ENCODE results near the gene PEX26.
"Not testable (repeated sequence)": the region's sequence is repeated elsewhere in the genome, so short reads cannot be mapped to it uniquely, and the experiment has no call there.

Gene PEX26

DNA sequence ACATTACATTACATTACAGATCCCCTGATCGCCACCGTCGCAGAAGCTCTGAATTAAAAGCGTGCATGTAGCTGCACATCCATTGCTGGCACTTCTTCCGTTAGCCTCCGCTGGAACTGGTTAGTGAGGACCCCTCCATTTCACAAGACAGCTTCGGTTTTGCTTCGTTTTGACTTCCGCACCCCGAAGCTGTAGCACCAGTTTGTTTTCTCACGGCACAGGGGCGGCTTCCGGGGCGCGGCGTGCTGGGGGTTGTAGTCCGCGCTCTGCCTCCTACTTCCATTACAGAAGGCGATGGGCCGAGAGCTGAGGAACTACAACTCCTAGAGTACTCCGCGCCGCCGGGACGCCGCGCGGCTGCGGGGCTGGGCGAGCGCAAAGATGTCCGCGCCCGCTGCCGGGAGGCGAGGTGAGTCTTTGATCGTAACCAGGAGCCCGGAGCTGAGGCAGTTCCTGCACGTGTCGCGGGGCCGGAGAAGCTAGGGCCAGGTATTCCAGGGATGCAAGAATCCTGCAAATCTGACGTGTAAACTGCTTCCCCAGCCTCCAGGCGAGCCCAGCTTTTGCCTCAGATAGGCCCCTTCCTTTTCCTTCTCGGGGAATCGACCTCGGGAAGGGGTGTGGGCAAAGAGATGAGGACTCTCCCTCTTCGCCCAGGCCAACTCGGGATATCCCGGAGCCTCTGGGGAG is at the start of gene PEX26:
TSS of gene PEX26 (plus strand) at position 352 of the 690 bp plus-strand sequence. CDS start 387 bp downstream, outside the sequence.
- peak; percentile 85 to 92 (median 87) for DNase-seq

DNA sequence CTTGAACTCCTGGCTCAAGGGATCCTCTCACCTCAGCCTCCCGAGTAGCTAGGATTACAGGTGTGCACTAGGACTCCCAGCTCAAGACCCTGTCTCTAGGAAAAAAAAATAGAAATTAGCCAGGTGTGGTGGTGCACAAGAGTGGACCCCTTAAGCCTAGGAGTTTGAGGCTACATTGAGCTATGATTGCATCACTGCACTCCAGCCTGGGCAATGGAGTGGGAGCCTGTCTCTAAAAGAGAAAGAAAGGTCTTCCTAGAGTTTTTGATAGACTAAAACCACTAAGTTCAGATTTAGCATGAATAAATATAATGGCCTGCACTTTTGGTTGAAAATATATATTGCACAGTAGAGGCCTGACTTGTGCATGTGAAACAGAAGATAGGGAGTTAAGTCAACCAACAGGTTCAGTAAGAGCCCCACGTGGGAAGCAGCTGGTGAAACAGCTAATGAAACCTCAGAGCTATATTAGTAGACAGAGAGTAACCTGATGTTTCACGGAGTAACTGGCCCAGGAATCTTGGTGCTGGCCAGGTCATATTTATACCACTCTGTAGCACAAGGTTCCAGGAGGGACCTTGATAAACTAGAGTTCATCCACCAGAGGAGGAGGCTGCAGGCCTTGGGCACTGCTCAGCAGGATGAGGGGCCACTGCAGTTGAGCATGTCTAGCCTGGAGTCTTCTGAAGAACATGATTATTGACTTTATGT is 48.8 kb upstream of the PEX26 start:
- no peak for DNase-seq

DNA sequence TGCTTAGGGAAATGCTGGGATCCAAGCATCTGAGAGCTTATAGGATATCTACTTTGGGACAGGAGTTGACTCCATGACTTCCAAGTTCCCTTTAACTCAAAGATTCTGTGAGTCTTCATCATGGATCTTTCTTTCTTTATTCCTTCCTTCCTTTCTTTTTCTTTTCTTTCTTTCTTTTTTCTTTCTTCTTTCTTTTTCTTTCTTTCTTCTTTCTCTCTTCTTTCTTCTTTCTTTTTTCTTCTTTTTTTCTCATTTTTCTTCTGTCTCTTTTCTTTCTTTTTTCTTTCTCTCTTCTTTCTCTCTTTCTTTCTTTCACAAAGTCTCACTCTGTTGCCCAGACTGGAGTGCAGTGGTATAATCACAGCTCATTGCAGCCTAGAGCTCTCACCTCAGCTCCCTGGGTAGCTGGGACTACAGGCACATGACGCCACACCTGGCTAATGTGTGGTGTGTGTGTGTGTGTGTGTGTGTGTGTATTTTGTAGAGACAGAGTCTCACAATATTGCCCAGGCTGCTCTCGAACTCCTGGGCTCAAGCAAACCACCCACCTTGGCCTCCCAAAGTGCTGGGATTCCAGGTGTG is 48.0 kb upstream of the PEX26 start:
- no peak for DNase-seq

DNA sequence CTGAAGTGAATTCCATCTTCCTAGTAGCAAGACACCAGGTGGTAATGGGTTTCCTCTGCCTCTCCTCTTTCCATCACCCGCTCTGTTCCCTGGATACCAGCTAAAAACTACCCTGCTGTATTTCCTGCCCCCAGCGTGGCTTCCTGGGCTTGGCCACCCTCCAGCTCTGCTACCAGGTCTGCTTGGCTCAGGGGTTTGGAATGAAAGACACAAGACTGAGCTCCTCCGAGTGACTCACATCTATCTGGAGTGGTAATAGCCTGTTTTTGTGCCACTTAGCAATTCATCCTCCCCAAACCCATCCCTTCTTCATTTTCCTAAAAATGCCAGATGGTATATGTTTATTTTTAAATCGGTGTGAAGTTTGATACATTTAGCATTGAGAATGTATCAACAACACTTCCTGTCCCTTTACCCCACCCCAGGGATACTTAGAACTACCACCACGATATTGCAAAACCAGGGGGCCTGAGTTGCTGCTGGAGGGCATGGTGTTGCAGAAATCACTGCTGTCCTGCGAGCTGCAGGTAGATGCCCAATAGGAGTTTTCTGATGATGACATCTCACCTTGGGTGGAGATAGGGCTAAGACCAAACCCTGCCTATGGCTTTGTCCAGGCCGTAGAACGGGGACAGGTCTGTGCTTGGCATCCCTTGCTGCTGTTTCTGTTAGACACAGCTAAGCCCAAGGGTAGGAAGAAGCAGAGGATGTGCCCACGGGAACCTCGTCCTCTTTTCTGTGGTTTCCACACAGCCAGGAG is 45.9 kb upstream of the PEX26 start:
- no peak for DNase-seq

DNA sequence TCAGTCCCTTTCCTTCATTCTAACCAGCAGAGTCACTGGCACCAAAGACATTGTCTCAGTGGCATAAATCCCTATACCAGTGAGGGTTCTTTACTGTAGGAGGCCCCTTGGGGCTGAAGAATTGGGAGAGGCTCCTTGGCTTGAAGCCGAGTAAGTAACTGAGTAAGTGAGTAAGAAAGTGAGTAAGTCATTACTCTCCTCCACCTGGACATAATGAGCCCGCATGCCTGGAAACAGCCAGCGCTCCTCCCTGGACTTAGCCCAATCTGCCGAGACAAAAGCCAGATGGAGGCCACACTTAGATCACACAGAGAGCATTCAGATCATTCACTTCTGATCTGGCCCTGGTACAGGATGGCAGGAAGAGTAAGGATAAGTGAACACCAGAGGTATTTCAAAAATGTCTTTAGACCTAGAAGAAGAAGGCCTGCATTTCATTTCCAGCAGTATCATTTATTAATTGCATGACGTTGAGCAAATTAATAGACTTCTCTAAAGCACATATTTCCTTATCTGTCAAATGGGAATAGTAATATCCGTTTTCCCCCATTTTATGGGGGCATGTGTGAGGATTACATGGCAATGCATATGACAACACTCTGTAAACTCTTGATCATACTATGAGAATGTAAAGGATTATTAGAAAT is 45.2 kb upstream of the PEX26 start:
- DNase-seq: no peak

DNA sequence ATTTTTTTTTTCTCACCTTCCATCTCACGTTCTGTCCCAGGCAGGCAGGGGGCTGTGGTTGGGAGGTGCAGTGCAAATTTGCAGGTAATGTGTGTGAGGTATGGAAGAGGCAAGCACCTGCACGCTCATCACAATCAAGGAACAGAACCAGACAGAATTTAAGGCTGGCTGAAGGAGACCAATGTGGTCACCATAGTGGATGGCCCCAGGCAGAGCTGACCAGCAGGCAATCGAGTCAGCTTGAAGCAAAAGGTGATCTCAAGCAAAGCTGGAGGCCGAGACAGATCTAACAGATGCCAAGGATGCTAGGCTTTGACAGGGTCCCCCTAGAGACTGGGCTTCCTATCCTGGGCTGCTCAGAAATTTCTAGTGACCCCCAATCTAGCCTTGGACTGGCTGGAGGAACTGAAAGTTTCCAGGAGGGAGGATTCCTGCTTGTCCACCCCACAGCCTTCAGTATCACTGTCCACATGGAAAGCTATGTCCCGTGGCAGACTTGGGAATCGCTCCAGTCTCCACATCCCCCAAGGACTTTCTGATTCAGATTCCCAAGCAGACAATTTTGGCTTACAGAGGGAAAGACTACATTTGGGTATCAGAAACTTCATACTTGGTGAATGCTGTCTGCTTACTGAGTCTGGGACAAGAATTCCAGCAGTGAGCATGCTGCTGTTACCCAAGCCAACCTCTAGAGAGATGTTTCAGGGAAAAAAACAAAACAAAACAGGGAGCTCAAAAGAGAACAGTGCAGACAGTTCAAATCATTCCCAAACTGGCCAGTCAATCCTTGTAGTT is 44.4 kb upstream of the PEX26 start:
- no peak for DNase-seq

DNA sequence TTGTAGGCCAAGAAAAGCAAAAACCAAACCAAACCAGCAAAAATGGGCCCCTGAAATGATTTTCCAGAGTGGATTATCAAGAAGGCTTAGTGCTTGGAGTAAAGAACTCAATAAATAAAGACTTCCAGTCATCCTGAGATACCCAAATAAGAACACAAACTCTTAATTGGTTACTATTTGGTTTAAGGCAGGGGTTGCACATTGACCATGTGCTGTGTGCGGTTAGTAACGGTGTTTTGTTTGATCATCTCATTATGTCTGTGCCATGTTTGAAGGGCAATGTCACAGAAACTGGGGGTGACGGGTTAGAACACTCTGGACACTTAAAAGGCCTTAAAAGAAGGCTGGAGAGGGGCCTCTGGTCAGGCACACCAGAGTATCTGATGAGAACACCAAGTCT is 43.7 kb upstream of the PEX26 start:
- no peak for DNase-seq

DNA sequence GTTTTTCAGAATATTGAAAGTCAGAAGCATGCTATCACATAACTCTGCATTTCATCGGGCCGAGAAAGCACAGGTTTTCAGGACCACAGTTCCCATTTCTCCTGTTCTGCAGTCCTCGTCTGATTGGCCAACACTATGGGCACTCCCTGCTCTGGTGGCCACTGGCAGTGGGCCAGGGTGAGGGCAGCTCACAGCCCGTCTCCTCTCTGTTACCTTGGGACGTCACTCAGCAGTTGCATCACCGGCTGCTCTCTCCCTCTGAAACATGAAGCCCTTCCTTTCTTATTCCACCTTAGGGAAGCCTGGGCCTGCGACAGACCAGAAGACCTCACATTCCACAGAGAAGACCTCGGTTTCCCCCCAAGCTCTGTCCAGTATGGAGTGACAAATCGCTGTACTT is 42.0 kb upstream of the PEX26 start:
- no peak for DNase-seq

DNA sequence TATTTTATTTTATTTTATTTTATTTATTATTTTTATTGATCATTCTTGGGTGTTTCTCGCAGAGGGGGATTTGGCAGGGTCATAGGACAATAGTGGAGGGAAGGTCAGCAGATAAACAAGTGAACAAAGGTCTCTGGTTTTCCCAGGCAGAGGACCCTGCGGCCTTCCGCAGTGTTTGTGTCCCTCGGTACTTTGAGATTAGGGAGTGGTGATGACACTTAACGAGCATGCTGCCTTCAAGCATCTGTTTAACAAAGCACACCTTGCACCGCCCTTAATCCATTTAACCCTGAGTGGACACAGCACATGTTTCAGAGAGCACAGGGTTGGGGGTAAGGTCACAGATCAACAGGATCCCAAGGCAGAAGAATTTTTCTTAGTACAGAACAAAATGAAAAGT is 36.9 kb upstream of the PEX26 start:
- DNase-seq: not testable (repeated sequence)

DNA sequence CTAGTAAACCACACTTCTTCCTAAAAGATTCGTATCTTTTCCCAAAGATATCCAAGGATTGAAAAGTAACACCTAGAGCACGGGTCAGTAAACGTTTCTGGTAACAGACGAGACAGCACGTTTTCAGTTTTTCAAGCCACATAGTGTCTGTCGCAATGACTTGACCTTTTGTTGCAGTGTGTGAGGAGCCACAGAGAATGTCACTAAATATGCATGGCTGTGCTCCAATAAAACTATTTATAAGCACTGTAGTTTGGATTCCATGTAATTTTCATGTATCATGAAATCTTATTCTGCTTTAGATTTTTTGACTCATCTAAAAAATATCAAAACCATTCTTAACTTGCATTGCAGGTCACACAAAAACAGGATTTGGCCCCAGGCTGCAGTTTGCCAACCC is 35.1 kb upstream of the PEX26 start:
- DNase-seq: no peak

DNA sequence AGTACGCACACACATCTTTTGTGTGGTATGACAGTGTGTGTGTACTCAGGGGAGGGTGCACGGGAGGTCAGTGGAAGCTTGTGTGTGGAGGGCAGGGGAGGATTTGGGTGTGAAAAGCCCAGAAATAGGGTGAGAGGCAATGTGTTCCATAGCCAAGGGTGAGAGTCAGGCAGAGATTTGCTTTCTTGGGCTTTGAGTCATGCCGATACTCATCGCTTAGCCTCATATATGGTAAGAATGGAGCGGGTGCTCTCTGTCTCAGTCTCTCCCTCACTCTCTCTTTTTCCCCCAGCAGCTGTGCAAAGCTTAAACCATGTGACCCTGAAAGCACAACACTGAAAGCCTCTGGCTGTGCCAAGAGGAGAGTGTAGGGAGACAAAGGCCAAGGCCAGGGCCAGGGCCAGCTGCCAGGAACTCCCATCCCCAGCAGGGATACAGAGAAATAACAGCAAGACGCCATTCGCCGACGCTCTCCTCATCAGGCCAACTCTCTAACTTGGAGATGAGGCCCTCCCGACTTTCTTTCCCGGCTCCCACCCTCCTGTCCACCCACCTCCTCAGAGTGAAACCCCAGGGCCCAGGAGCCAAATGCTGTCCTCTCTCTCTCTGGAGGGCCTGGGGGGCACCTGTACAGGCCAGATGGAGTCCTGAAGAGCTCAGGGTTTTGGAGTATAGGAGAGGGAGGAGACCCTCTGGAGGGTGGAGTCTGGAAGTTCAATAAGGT is 33.1 kb upstream of the PEX26 start:
- no peak for DNase-seq

DNA sequence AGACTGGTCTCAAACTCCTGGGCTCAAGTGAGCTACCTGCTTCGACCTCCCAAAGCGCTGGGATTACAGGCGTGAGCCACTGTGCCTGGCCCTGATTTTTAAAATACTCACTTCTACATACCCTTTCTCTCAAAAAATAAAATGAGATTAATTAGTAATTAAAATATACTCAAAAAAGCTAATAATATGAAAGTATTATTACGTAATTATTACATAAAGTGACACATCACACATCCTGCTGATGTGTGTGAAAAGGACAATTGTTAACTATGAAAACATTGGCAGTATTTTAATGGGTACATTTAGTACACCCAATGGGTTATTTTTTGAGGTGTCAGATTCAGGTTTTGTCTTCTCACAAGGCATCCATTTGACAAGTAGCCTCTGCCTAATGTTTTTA is 32.0 kb upstream of the PEX26 start:
- DNase-seq: no peak

DNA sequence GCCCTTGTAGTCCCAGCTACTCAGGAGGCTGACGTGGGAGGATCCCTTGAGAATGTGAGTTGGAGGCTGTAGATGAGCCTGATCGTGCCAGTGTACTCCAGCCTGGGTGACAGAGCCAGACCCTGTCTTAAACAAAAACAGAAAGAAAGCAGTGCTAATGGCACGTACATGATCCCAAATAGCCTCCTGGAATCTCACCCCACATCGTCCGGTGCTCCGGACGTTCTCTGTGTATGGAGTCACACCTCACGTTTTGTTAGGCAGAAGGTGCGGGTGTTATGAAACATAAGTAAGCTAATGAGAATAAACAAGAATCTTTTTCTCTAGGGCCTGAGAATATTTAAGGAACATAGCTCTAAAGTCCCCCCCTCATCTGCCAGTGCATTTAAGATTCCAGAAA is 29.7 kb upstream of the PEX26 start:
- DNase-seq: no peak

DNA sequence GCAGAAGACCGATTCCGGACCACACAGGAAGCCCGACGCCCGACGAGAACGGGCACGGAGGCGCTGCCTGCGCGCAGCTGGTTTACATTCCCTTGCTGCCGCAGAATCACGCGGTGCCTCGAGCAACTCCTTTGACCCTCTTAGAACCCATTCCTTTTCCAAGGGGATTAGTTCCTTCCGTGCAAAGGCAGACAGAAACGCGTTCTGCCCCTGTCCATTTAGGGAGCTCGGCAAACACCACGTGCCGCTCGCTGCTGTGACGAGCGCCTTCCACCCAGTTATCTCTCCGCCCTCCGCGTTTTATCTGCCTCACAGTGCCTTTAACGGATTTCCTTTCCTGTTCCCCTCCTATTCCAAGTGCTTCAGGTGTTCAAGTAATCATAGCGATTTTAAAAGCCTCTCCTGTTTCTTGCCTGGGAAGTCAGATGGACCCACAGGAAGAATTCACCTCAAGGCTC is 29.3 kb upstream of the PEX26 start:
- no peak for DNase-seq

DNA sequence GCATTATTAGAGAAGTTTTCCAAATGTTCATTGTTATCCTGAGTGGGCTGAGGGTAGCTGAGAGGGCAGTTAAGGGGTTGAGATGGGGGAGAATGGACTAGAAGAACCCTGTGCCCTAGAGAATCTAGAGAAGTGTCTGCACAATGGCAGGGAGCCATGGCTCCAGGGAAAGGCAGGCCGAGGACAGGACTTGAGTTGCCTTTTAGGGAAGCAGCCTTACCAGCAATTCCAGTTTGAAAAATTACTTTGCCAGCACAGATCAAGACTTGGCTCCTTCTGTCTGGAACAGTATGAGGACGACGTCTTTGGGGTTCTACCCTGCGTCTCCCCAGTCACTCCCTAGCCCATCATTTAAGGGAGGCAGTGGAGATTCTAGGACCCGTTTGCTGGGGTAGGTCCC is 27.7 kb upstream of the PEX26 start:
- no peak for DNase-seq

DNA sequence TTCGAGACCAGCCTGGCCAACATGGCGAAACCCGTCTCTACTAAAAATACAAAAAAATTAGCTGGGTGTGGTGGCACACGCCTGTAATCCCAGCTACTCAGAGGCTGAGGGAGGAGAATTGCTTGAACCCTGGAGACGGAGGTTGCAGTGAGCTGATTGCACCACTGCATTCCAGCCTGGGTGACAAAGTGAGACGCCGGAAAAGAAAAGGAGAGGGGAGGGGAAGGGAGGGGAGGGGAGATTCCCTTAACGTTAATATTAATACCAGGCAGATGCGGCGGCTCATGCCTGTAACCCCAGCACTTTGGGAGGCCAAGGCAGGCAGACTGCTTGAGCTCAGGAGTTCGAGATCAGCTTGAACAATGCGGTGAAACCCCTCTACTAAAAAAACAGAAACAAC is 26.7 kb upstream of the PEX26 start:
- DNase-seq: not testable (repeated sequence)

DNA sequence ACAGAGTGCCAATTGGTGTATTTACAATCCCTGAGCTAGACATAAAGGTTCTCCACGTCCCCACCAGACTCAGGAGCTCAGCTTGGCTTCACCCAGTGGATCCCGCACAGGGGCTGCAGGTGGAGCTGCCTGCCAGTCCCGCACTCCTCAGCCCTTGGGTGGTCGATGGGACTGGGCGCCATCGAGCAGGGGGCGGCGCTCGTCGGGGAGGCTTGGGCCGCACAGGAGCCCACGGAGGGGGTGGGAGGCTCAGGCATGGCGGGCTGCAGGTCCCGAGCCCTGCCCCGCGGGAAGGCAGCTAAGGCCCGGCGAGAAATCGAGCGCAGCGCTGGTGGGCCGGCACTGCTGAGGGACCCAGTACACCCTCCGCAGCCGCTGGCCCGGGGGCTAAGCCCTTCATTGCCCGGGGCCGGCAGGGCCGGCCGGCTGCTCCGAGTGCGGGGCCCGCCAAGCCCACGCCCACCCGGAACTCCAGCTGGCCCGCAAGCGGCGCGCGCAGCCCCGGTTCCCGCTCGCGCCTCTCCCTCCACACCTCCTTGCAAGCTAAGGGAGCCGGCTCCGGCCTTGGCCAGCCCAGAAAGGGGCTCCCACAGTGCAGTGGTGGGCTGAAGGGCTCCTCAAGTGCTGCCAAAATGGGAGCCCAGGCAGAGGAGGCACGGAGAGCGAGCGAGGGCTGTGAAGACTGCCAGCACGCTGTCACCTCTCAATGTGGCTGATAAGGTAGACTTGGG is 24.4 kb upstream of the PEX26 start:
- not testable (repeated sequence) for DNase-seq

DNA sequence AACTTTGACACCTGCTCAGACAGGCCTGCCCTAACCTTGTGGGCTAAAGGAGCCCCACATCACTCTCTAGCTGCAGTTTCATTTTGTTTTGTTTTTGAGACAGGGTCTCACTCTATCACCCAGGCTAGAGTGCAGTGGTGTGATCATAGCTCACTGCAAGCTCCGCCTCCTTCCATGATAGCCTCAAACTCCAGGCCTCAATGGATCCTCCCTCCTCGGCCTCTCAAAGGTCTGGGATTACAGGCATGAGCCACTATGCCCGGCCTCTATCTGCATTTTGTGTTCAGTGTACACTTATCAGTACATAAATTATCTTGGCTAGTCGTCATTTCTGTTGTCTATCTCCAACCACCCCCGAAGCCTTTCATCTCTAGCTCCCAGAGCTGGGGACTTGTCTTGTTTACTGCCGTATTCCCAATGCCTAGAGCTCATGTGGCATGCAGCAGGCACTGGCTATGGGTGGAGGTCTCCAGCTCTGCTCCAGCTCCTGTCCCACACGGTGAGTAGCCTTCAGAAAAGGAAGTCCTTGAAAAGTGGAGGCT is 22.1 kb upstream of the PEX26 start:
- DNase-seq: no peak

DNA sequence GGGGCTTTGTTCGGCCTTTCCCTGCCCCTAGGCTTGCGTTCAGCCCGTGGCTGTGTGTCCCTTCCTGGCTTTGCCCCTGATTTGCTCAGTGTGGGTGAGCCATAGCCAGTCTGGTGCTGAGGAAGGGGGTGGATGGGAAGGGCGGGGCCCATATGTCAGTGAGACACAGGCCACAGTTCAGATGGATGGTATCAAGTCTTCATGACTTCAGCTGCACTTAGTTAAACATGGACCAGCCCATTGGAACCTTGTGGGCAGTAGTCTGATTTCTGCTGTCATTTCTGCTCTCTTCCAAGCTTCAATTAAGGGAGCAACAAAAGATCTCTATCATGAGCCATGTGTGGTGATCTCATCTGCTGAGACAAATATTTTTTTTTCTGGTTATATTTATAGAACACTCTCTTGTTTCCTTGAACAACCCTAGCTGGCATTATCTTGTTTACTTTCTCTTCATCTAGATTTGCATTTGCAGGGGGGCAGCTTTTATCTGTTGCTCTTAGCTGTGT is 21.6 kb upstream of the PEX26 start:
- no peak for DNase-seq

DNA sequence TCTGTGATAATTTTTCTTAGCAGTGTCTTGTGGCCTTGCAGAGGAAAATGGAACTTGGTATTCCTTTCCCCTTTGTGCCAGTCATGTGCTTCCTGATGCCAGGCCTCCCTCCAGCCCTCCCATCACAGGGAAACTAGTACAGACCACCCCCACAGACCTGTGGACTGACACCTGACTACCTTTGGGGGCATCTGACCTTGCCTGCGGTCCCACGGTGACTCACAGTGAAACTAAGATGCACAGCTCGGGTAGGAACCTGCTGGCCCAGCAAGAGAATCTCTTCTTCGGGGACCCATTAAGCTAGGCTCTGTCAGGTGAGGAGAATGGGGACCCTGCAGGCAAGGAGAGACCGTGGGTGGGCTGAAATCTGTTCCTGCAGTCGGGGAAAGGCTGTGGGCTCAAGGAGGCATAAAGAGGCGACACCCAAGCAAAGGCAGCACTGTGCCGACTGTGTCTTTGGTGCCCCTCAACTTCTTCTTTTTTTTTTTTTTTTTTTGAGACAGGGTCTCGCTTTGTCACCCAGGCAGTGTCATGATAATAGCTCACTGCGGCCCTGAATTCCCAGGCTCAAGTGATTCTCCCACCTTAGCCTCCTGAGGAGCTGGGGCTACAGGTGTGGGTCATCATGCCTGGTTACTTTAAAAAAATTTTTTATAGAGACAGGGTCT is 20.8 kb upstream of the PEX26 start:
- no peak for DNase-seq

All from activated CD4-positive, CD25-positive, alpha-beta regulatory T cell (primary cell).